NCI-H2196 (cell line): ENCODE data around the gene HTRA3.

Experiments used
- DNase-seq: peaks from one replicate; lab custom pipeline; 2025; ENCODE audit not compliant: unreplicated experiment; lab: John Stamatoyannopoulos, UW

HTRA3 gene

DNA sequence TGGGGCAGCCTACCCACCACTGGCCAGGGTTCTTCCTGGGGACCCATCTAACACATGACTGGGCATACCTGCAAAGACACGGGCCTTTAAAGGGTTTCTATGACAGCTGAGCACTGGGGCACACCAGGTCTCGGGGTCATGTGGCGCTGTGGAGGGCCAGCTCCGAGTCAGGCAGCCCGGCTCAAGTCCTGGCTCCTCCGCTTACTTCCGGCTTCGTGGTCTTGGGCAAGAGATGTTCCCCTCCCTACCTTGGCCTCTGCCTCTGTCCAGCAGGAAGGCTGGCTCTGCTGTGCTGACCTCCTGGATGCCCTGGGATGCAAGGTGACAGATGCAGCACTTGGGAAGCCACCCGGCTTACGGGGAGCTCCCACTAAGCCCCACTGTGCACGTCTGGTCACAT, 37.6 kb downstream of the HTRA3 start:
- DNase-seq, result no peak

- no peak for DNase-seq
Observed at GRCh38 chr4:8307714-8308113, 38.2 kb downstream of the HTRA3 start.

GRCh38 chr4:8308144-8308543, 38.6 kb downstream of the HTRA3 start:
- no peak for DNase-seq

DNA sequence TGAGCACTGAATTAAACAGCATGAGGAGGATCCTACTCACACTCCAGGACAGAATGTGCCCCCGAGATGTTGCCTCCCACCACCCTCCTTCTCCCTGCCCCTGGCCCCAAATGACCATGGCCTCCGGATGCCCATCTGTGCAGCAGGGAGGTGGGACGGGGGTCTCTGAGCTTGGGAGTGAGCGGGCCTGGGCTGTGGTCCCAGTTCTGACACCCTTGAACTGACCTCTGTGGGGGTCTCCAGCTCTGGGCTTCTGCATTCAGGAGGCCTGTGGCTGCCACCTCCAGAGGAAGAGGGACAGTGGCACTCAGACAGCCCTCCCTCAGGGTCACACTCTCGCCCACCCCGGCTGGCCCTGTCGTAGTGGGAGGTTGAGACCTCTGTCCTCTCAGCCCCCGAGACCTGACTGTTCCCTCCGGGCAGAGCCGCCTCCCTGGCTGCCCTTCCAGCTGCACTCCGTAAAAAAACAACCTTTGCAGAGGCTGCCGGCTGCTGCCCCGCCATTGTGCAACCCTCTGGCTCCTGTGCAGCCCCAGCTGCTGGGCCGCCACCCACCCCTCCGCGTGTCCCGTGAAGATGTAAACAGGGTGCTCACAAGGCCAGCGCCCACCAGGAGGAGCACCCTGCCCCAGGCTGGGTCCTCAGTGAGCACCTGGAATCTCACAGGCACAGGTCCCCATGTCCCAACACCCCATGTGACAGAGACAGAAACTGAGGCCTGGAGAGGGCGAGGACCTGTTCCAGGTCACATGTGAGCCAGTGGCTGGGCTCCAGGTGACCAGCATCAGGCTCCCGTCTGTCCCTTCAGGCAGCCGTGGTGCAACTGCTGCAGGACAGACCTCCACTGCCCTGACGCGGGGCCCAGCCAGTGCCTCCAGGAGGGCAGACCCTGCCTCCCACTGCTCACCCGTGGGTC, 39.6 kb downstream of the HTRA3 start:
- DNase-seq, result no peak

DNA sequence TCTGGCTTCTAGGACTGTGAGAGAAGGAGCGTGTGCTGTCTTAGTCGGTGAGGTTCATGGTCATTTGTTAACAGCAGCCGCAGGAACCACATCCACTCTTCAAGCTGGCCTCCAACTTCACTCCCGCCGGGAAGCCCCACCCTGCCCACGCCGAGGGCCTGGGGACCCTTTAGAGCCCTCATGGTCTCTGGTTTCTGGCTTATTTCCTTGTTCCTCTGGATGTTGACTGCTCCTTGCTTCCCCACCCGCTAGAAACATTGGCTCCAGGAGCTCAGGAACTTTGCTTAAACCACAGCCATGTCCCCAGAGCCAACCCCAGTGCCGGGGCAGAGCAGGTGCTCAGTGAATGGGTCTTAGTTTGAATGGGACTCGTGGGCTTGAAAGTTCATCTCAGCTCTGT, 40.8 kb downstream of the HTRA3 start:
- no peak for DNase-seq

DNA sequence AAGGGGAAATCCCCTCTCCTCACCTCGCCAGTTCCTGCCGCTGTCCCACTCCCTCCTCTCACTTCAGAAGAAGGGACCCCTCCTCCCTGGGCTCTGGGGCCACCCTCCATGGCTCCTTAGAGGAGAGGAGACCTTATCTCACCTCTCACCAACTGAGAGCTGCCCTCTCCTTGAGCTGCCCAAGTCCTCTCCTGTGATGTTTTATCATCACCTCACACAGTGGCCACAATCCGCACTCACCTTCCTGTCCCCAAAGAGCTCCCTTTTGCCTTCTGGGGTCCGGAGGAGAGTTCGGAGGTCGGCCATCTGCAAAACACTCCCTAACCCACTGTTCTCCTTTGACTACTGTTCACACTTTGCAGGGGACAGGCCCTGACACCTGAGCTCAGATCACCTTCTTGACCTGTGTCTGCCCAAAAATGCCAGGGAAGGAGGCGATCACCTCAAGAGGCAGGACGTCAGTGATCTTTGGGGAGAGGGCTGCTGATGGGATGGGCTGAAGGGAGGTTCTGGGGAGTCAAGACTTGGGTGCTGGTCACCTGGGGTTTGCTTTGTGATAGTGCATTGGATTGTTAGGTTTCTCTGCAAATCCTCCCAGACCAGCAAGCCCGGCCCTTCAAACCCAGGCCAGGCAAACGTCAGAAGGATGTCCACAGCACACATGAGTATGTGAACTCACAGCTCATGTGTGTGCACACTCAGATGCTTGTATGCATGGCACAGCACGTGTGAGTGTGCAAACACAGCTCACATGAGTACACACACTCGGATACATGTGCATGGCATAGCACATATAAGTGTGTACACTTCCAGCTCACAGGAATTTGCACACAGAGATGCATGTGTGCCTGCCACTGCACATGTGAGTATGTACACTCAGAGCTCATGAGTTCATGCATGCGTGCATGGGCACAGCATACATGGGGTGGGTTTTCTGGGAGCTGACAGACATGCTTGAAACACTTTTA, 41.8 kb downstream of the HTRA3 start:
- DNase-seq, result no peak

- DNase-seq, result no peak
Observed at GRCh38 chr4:8312069-8312445, 42.5 kb downstream of the HTRA3 start.

DNA sequence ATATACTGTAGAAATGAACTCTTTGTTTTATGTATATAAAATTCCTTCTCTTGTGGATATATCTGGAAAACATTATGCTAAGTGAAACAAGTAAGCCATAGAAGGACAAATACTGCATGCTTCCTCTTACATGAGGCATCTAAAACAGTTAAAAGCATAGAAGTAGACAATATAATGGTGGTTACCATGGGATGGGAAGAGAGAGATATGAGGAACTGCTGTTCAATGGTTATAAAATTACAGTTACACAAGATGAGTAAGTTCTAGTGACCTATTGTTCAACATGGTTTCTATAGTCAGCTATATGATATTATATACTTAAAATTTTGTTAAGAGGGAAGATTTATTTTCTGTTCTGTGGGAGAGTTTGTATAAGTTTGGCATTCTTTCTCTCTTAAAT, 43.4 kb downstream of the HTRA3 start:
- DNase-seq, result no peak

- no peak for DNase-seq
Observed at GRCh38 chr4:8314691-8315255, 45.2 kb downstream of the HTRA3 start.

GRCh38 chr4:8315435-8316250, 46.1 kb downstream of the HTRA3 start:
- DNase-seq, result peak; percentile 73

- DNase-seq, result no peak
Observed at GRCh38 chr4:8316251-8316771, 46.8 kb downstream of the HTRA3 start.

DNA sequence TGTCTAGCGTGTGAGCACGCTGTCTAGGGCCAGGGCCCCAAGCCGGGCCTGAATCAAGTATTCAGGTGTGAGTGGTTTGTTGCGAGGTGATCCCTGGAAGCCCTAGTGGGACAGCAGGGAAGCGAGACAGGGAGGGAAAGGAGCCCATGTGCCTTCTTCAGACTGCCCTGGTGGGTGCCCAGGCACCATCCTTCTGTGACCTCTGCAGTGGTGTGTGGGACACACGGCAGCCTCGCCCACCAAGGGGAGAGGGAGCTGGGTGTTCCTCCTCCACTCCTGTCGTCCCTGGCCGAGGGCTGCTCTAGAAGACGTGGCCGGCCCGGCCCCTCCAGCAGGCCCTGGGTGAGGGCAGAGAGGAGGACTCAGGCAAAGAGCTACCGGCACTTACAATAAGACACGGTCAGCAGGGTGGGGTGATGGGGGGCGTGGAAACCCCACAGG, 47.4 kb downstream of the HTRA3 start:
- DNase-seq, result no peak

DNA sequence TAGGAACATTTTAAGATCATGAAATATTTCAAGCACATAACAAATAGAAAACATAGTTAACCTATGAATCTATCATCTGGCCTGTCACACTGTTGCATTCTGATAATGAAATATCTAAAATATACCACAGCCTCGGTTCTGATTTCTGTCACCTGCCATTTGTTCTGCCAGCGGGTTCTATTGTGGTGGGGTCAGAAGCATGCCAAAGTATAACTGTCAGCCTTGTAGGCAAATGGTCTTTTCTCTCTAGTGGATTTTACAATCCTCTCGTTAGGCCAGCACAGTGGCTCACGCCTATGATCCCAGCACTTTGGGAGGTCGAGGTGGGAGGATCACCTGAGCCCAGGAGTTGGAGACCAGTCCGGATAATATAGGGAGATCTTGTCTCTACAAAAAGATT, 47.9 kb downstream of the HTRA3 start:
- no peak for DNase-seq

GRCh38 chr4:8318509-8318908, 49.0 kb downstream of the HTRA3 start:
- no peak for DNase-seq

- DNase-seq, result no peak
Observed at GRCh38 chr4:8319061-8319460, 49.5 kb downstream of the HTRA3 start.

GRCh38 chr4:8319731-8320385, 50.3 kb downstream of the HTRA3 start:
- peak; percentile 32 for DNase-seq

DNA sequence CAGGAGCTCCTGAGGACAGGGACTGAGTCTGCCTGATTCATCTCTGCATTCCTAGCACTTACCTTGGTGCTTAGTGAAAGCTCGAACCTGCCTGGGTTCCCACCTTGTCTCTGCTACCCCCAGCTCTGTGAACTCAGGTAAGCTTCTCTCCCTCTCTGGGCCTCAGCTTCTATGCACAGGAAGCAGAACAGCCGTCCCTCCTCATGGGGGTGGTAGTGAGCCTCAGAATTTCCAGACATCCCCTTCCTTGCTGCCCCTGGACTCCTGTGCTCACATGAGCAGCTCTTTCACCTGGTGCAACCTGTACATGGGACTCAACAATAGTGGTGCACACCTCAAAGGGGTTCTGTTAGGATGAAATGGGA, 50.8 kb downstream of the HTRA3 start:
- no peak for DNase-seq

GRCh38 chr4:8321220-8321619, 51.7 kb downstream of the HTRA3 start:
- no peak for DNase-seq

DNA sequence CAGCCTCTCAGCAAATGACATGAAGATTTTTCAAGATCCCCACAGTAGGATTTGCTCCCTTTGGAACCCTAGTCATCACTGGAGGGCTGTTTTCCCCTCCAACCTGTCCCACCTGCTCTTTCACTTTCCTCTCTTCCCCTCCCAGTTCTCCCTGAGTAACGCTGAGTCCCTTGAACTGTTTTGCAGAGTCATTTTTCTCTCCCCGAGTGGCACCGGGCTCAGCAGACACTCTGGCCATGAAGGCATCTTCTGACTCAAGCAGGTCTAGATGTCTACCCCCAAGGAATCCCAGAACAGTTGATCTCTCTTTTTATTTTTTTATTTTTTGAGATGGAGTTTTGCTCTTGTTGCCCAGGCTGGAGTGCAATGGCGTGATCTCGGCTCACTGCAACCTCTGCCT, 52.2 kb downstream of the HTRA3 start:
- no peak for DNase-seq
